Gastroesophageal sphincter (tissue), 3 donors: Measurements from ENCODE around the gene ZNF484.
"Not testable (repeated sequence)": the region's sequence is repeated elsewhere in the genome, so short reads cannot be mapped to it uniquely, and the experiment has no call there.

Experiments
- POLR2A ChIP-seq, 2 donors: fragments of 450-650 bp; IDR thresholded peaks; one replicate each; pipeline ENCODE4 v1.6.1; 2017; ENCODE audit warnings: antibody characterized with exemption in 2 of 2, mild to moderate bottlenecking in 2 of 2, moderate library complexity in 1 of 2
- TF ChIP-seq, protein P1 (sequence below), 4 experiments: fragments of 200-600 bp in 2 of 4; fragments of 450-650 bp in 2 of 4; sonication (generic) in 1 of 4; IDR thresholded peaks; one replicate each; pipeline ENCODE4 v1.5.1; 2017 to 2019; ENCODE audit warnings: antibody characterized with exemption in 4 of 4, mild to moderate bottlenecking in 2 of 4, moderate library complexity in 2 of 4

DNA sequence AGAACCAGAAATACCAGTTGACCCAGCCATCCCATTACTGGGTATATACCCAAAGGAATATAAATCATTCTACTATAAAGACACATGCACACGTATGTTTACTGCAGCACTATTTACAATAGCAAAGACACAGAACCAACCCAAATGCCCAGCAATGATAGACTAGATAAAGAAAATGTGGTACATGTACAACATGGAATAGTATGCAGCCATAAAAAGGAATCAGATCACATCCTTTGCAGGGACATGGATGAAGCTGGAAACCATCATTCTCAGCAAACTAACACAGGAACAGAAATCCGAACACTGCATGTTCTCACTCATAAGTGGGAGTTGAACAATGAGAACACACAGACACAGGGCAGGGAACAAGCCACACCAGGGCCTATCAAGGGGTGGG is 11.2 kb downstream of the ZNF484 start:
- not testable (repeated sequence) for TF ChIP-seq POLR2A (IDR thresholded peaks at IDR 0.05)
- TF ChIP-seq, protein P1, sequence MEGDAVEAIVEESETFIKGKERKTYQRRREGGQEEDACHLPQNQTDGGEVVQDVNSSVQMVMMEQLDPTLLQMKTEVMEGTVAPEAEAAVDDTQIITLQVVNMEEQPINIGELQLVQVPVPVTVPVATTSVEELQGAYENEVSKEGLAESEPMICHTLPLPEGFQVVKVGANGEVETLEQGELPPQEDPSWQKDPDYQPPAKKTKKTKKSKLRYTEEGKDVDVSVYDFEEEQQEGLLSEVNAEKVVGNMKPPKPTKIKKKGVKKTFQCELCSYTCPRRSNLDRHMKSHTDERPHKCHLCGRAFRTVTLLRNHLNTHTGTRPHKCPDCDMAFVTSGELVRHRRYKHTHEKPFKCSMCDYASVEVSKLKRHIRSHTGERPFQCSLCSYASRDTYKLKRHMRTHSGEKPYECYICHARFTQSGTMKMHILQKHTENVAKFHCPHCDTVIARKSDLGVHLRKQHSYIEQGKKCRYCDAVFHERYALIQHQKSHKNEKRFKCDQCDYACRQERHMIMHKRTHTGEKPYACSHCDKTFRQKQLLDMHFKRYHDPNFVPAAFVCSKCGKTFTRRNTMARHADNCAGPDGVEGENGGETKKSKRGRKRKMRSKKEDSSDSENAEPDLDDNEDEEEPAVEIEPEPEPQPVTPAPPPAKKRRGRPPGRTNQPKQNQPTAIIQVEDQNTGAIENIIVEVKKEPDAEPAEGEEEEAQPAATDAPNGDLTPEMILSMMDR (IDR thresholded peaks at IDR 0.05): not testable (repeated sequence)
